Activated CD4-positive, CD25-positive, alpha-beta regulatory T cell treated with anti-CD3 and anti-CD28 coated beads, Interleukin-2, amount 50 U/mL, for 24 hours (primary cell): Measurements from ENCODE around the gene CHCHD3.
"Not testable (repeated sequence)": the region's sequence is repeated elsewhere in the genome, so short reads cannot be mapped to it uniquely, and the experiment has no call there.

Experiments
- ATAC-seq, 2 donors: fragments of 150-1000 bp; cut with Tn5 transposase; one replicate each; pipeline ENCODE4 v1.10.0; 2021; ENCODE audit warnings: mild to moderate bottlenecking in 1 of 2, moderate library complexity in 1 of 2

Gene CHCHD3

DNA sequence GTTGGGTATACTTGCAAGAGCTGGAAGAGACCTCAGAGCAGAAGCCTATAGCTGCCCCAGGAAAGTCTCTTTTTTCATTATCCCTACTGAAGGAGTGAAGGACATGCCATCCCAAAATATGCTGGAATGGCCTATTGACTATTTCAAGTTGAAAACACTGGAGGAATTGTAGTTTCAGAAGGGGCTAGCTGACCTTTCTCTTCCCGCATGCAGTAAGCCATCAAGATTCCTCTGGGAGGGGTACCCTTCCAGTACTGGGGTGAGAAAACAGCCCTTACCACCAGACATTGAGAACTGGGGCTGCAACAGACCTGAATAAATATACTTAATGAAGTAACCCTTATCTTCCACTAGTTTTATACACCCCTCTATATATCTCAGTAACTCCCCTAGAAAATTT, 41.7 kb downstream of the CHCHD3 start:
- no peak for ATAC-seq

DNA sequence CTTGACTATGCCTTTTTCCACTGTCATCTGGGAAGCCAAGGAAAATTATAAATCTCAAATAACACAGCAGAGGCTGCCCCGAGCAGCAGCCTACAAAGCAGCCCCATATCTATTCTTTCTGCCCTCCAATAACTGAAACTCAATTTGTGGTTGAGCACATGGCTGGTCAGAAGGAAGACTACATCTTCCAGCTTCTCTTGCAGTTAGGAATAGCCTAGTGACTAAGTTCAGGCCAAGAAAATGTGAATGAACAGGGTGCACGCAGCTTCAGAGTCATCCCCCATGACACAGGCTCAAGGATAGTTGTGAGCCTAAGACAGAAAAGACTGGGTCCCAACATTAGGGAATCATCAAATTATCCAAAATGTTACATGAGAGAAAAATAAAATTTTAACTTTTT, 42.3 kb downstream of the CHCHD3 start:
- no peak for ATAC-seq

DNA sequence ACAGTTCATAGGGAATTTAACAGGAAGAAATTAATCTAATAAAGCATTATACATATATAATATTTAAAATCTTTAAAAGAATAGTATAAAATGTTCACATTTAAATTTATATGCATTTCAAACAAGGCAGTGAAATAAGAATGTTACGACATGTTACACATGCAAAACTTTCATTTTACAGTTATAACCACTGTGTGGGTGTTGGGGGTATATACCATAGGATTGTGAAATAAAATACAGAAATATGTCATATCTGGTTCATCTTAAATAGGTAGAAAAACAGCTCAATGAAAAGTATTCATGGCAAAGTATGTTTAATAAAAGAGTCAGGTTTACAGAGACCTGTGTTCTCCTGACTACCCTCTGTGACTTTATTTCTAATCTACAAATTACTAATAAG, 45.6 kb downstream of the CHCHD3 start:
- ATAC-seq, result no peak

DNA sequence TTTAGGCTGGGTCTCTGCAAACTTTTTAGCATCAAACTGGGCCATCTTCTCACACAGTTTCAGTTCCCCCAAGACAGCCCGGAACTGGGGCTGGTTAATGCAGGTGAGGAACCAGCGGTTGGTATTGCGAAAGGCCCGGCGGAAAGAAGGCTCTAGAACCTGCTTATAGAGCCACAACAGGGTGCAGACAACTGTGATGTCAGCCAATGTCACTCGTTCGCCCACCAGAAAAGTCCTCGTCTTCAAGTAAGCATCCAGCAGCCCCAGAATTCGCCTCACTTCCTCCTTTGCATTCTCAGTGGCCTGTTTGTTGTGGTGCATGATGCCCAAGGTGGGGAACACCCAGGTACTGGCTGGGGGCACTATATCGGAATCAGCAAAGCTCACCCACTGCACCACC, 46.6 kb downstream of the CHCHD3 start:
- not testable (repeated sequence) for ATAC-seq

DNA sequence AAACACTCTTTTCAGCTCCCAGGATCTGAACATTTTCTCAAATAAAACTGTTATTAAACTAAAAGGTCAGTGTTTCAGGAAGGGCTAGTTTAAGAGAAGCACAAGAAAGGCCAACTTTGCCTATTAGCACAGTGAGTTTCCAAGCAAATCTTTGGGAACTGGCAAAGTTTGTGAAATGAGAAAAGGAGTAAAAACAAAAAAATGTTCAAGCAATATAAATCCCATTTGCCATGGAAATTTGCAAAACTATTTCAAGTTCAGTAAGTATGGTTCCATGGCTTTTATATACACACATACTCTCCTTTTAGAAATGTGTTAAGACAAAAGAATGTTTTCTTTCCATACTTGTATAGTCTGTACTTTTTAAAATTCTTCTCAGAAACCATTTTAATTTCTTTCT, 51.5 kb downstream of the CHCHD3 start:
- no peak for ATAC-seq

DNA sequence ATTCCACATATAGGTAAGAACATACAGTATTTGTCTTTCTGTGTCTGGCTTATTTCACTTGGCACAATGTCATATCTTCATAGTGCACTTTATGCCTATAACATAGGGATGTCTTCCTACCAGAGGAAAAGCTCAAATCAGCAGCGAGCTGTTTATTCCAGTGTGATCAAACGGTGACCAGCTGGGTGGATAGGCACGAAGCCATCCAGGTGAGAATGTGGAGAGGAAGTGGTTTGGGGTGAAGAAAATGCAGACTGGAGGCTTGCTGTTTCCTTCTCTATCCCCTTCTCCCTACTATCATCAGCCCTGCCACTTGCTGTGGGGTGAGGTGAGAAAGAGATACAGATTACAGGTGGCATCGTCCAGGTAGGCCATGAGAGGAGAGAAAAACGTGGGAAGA, 52.4 kb downstream of the CHCHD3 start:
- ATAC-seq, result no peak

DNA sequence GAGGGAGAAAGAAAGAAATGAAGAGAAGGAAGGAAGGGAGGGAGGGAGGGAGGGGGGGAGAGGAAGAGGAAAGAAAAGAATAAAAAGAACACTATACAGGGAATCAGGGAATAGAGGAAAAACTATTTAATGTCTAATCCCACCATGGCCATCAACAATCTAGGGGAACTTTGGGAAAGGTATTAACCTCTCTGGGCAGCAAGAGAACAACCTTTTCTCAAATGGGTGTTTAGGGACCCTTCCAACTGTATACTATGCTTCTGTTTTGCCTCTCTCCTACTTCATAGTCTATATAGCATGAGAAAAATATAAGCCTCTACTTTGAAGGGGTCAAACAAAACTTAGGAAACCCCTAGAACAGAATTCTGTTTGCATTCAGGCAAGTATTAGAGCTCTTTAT, 54.5 kb downstream of the CHCHD3 start:
- no peak for ATAC-seq

DNA sequence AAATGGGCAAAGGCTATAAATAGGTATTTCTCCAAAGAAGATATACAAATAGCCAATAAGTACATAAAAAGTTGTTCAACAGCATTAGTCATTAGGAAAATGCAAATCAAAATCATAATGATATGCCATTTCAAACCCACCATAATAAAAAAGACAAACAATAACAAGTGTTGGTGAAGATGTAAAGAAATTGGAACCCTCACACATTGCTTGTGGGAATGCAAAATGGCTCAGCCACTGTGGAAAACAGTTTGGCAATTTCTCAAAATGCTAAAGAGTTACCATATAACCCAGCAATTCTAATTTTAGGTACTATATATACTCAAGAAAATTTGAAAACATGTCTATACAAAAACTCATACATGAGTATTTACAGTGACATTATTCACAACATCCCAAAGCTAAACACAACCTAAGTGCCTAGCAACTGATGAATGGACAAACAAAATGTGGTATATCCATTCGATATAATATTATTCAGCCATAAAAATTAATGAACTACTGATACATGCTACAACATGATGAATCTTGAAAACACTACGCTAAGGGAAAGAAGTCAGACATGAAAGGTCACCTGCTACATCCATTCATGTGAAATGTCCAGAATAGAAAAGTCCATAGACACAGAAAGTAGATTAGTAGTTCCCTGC, 55.6 kb downstream of the CHCHD3 start:
- no peak for ATAC-seq

DNA sequence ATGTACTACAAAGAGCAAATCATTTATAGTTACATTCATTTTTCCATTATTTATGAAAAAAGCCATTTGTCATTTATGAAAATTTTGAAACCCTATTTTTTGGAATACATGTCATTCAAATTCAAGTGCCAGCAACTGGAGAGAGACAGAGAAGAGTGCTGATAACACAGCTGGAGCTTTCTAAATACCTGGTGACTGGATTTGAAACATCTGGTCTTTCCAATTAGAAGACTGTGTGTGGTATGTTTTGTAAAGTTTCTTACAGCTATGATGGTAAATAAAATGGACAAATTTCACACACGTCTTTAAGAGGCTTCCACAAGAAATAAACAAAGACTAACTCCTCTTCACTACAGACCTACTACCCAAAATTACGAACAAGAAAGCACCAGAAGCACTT, 56.8 kb downstream of the CHCHD3 start:
- ATAC-seq, result no peak

DNA sequence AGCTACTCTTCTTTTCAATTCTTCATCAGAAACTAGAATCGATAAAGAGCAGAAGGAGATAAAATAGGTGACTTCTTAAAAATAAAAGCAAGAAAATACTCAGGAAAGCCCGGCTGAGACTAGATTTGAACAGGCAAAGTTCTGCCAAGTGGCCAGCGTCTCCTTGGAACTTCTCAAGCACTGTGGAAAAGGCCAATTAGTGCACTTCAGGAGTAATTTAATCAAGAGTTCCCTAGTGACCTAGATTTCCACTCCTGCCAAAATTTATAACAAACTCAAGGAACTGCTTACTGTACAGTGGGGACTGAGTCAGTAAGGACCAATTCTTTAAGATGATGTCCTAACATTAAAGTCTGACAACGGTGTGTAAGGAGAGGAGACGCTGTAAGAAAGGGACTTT, 57.3 kb downstream of the CHCHD3 start:
- no peak for ATAC-seq

DNA sequence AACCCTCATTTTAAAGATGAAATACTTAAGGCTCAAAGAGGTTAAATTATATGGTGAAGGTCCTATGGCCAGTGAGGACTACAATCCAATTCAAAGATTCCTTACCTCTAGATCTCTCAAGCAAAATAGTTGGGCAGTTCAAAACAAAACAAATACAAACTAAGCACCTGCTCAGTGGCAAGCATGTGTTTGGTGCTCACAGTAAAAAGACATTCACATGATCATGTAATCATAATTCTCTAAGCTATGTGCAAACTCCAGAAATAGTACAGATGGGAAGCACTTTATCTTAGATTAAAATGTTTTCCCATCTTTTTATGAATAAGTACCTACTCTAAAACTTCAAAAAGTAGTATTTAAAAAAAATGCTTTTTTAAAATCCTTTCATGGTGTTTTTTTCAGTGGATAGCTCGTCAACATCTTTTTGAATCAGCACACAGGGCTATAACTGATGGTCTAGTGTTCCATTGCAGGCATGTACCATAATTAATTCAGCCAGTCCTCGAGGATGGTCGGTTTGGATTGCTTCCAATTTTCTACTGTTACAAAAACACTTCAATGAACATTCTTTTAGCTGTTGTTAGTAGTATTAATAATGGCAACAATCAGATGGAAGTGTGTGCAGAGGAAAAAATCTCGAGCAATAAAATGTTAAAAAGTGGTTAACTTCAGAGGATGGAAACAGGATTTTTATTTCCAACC, 58.4 kb downstream of the CHCHD3 start:
- ATAC-seq, result no peak

DNA sequence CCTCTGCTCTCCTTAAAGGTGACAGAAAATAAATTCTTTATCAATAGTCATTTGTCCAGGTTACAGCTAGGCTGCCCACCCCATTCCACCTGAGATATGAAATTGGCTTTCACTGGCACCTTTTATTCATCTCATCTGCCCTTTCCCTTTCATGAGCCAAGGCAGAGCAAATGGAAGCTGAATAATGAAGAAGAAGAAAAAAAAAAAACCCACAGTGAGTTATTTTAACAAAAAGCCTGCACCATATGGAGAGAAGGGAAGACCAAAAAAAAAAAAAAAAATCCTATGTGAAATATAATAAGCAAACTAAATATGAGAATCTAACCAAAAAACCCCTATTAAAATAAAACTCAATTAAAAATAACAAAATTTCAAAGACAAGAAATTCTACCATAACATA, 59.2 kb downstream of the CHCHD3 start:
- ATAC-seq, result no peak

DNA sequence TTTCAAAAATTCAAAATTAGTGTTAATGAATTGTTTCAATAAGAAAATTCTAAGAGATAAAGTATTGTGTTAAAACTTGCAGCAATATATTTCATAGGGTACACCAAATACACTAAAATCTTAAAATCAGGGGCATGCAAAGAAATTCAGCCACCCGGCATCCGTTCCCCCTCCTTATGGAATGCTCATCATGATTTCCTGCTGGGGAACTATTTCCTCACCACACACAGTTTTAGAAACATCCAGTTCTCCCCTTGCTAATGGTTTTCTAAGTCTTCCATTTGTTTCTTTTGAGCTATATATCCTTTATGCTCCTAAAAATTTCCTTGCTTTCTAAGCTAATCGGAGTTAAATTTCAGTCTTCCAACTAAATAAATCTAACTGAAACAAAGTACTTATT, 60.7 kb downstream of the CHCHD3 start:
- no peak for ATAC-seq

DNA sequence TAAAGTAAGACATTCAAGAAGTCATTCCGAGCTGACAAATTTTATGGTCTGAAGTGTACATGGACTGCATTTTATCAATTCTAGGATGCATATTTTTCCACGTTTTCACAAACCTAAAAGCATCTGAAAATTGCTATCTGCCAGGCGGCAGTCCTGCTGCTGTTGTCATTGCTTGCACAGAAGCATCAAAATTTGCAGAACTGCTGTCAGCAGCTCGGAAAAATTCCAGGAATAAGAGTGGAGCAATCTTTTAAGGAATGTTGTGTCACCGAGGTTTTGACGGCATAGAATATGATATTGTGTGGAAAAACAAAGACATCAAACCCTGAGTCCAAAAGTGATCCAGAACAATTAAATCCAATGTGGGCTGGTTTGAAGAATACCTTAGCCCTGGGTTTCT, 61.4 kb downstream of the CHCHD3 start:
- ATAC-seq, result no peak

DNA sequence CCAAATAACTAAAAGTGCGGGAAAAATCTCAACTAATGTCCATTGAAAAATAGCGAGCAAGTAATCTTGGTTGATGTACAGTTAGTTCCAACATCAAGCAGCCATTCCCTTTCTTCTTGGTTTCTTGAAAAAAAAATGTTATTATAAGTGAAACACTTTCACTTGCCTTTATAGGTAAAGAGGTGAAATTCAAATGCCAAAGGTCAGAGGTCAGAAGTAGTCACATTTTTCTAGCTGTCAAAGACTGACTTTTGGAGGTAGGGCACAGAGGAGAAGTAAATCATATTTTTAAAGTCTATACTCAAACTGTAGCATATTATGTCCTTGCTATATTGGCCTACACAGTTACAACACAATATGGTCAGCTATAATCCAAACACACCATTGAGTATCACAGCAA, 62.3 kb downstream of the CHCHD3 start:
- ATAC-seq, result no peak

DNA sequence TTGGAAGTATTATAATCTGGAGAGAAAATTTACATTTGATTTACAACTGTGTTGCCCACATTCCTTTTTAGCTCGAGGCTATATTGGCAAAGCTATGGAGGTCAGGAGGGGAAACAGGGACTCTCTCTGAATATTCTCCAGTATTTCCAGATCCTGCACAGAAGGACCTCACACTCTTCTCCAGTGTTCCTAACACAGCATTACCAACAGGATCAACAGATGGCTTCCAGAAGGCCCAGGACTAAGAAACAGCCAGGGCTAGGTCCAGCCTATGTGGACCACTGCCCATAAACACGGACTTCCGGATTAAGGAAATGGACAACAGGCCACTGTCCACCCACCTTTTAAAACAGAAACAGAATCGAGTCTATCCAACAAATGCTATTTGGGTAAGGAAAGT, 65.3 kb downstream of the CHCHD3 start:
- no peak for ATAC-seq

DNA sequence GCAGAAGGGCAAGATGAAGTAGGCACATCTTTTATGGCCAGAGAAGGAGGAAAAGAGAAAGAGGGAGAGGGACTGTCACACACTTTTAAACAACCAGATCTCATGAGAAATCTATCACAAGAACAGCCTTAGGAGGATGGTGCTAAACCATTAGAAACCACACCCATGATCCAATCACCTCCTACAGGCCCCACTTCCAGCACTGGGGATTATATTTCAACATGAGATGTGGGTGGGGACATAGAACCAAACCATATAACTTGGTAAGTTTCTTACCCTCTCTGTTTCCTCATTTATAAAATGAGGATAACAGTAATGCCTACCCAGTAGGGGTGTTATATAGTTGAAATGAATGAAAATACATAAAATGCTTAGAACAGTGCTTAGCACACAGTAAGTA, 66.0 kb downstream of the CHCHD3 start:
- ATAC-seq, result no peak

DNA sequence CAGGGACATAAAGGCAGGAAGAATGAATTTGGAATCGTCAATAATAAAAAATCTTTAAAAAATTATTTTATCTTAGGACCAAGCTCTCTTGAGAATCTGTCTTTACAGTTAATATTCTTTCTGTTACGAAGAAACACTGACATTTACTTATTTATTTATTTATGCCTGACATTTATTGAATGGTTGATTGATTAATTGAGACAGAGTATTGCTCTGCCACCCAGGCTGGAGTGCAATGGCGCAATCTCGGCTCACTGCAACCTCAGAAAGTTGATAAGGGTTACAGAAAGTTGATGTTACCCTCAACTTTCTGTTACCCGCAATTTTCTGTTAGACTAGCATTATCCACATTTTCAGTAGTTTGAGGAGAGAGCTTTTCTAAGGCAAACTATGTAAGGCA, 70.1 kb downstream of the CHCHD3 start:
- no peak for ATAC-seq

DNA sequence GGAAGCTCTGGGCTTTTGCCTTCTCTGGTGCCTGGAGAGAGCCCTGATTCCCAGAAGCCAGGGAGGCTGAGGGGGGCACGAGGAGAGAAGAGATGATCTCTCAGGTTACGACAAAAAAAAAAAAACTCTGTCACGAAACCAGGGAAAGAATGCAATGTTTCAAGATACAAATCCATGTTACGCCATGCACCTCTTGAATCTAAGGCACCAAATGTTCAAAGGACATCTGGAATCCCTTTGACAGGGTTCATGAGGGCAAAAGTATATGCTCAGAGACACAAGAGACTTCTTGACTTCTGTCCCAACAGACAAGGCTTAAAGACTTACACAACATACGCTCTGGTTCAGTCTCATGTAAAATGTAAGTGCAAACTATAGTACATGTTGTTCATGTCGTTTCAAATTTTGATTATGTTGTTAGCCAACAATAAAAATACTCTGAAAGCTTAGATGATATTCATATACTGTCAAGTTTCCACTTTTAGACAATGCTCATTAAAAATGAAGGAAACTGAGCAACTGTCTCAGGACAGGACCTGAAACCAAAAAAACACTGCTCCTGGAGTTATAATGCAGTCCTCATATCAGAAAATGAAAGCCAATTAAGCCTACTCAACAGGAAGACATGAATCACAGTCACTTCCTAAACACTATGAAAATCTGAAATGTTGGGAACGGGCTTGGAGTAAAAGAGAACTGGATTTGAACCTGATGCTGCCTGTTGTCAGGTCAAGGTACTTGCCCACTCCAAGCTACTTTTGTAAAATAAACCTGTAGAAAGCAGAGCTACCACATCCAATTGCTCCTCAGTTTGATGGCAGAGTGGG, 72.3 kb downstream of the CHCHD3 start:
- no peak for ATAC-seq

DNA sequence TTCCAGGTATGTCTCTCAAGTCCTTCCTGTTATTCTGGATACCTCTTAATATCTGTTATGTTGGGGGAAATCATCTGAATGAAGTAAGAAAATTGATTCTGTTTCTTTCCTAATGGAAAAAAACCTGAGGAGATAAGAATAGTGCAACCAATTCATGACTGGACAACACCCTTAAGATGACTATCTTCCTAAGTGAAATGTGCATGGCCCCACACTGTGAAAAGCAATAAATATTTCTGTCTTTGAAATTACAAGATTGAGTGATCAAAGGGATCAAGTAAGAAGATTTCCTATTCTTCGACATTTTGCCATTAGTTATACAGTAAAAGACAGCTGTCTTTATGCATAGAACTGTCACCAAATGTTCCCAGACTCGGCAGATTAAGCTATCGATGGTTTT, 73.9 kb downstream of the CHCHD3 start:
- ATAC-seq, result no peak

DNA sequence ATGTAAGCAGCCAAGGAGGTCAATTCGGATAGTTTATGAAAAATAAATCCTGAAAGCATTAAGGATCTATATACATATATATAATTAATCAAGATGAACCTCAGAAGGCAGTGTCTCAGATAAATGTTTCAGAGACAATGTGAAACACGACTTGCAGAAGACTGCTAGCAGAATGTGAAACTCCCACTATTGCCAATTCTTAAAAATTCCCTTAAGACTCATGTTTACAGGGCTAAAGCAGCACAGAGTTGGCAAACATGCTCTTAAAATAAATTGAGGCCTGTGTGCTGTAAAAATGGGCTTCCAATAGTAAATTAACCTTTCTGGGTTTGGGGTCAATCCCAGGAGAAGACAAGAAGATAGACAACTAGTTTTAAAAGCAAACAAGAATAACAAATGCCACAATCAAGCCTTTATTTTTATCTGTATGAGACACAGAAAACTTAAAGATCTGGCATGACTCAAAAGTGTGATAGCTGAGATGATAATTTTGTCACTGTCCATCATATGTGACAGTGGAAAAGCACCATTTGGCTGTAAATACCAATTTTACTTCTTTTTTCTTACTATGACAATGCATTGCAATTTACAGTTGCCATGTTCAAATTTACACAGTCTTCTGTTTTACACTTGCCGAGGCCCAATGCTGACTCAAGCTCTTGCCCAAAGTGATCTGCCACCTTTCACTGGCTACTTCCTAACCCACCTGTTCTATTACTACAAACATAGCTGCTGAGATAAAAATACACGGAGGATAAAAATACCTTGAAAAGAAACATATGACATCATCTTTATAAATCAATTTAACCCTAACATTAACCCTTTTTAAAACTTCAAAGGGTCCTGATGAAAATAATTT, 78.6 kb downstream of the CHCHD3 start:
- ATAC-seq, result no peak

DNA sequence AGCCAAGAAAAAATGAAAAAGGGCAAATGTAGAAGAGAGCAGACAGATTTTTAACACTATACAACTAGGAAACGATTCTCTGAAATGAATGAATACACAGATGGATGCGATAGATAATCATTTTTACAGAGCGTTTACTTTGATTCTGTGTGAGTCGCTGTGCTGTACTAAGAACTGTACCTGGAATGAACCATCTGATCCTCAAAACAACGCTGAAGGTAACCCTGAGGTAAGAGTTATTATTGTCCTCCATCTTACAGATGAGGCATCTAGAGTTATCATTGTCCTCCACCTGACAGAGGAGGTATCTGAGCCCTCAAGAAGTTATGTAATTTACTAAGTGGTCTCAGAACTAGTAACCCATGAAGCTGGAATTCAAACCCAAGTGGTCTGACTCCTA, 80.2 kb downstream of the CHCHD3 start:
- ATAC-seq, result peak; percentile 41 to 48

DNA sequence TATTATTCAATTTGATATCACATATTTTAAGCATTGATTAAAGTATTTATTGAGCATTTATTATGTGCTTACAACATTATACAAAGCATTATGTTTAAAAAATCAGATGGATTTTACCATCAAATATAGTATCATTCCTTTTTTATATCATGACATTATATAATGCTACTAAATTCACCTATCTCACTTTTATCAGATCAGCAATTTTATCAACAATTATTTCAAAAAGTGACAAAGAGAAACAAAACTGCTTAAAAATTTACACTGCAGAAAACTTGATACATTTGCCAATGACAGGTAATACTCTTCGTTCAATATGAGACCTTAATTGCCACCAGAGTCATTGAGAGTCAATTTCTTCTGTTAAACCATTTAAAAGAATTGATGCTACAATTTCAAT, 82.0 kb downstream of the CHCHD3 start:
- no peak for ATAC-seq
